H4 (cell line): ENCODE data around the gene PCDHGC3. TPM values are rescaled to one million over a fixed set of nuclear protein-coding genes. Genes with fewer than 3 reads are reported as not detected.

Experiments used
- DNase-seq: peaks from one replicate; pipeline ENCODE4 v3.0.0-alpha.2; 2015; ENCODE audit warnings: low spot score
- total RNA-seq: library from RNA; depleted of rRNA; stranded (reverse); fragments of >200 nt; shearing (Covaris generic); gene quantifications from 2 replicates; pipeline ENCODE4 v1.2.3, GENCODE V29; 2014

PCDHGC3 gene
- total RNA-seq, 1 experiment from 2014 or later: 61.5 TPM

GRCh38 chr5:141508440-141508797 is 32.7 kb downstream of the PCDHGC3 start:
- DNase-seq: no peak

- peak; percentile 90 for DNase-seq
Measured at GRCh38 chr5:141508798-141509611, 33.2 kb downstream of the PCDHGC3 start.

- DNase-seq: no peak
Measured at GRCh38 chr5:141510160-141510559, 34.4 kb downstream of the PCDHGC3 start.

- no peak for DNase-seq
Measured at GRCh38 chr5:141510850-141511601, 35.3 kb downstream of the PCDHGC3 start.

- DNase-seq: no peak
Measured at GRCh38 chr5:141511771-141512325, 36.1 kb downstream of the PCDHGC3 start.

- no peak for DNase-seq
Measured at GRCh38 chr5:141512390-141512910, 36.7 kb downstream of the PCDHGC3 start.

GRCh38 chr5:141512911-141513626 is 37.3 kb downstream of the PCDHGC3 start:
- no peak for DNase-seq

- DNase-seq: peak; percentile 94
Measured at GRCh38 chr5:141513627-141514329, 38.0 kb downstream of the PCDHGC3 start.

GRCh38 chr5:141514330-141515133 is 38.8 kb downstream of the PCDHGC3 start:
- no peak for DNase-seq

GRCh38 chr5:141515141-141515540 is 39.4 kb downstream of the PCDHGC3 start:
- DNase-seq: no peak

GRCh38 chr5:141515946-141516671 is 40.3 kb downstream of the PCDHGC3 start:
- no peak for DNase-seq

GRCh38 chr5:141516672-141517025 is 40.9 kb downstream of the PCDHGC3 start:
- no peak for DNase-seq

- no peak for DNase-seq
Measured at GRCh38 chr5:141517312-141517711, 41.5 kb downstream of the PCDHGC3 start.

- DNase-seq: no peak
Measured at GRCh38 chr5:141517880-141518617, 42.3 kb downstream of the PCDHGC3 start.

GRCh38 chr5:141518618-141519015 is 42.9 kb downstream of the PCDHGC3 start:
- no peak for DNase-seq

GRCh38 chr5:141519605-141520565 is 44.1 kb downstream of the PCDHGC3 start:
- no peak for DNase-seq

GRCh38 chr5:141521244-141521781 is 45.5 kb downstream of the PCDHGC3 start:
- DNase-seq: peak; percentile 99

- DNase-seq: no peak
Measured at GRCh38 chr5:141522301-141522700, 46.5 kb downstream of the PCDHGC3 start.
